HepG2 (cell line): ENCODE results near the gene QDPR. TPM values are rescaled to one million over a fixed set of nuclear protein-coding genes. Genes with fewer than 3 reads are reported as not detected.

Experiments used
- ARNTL ChIP-seq: sonication (generic); formaldehyde crosslinking; IDR thresholded peaks from 2 replicates; pipeline ENCODE4 v1.4.0; 2020; ENCODE audit warnings: mild to moderate bottlenecking, missing genetic modification reagents
- ATF1 ChIP-seq: IDR thresholded peaks from 2 replicates; pipeline ENCODE4 v1.6.1; 2016; ENCODE audit warnings: mild to moderate bottlenecking, control low read depth
- DNMT3B ChIP-seq: conservative IDR thresholded peaks from 2 replicates; pipeline ENCODE4 v1.6.1; 2016; ENCODE audit warnings: missing biosample characterization, control low read depth
- EED ChIP-seq: sonication (generic); formaldehyde crosslinking; IDR thresholded peaks from 2 replicates; pipeline ENCODE4 v1.5.0; 2020; ENCODE audit warnings: mild to moderate bottlenecking, missing genetic modification reagents
- ETV5 ChIP-seq: IDR thresholded peaks from 2 replicates; pipeline ENCODE4 v1.6.1; 2018; ENCODE audit warnings: missing biosample characterization, missing genetic modification reagents, inconsistent platforms, borderline replicate concordance
- HIC2 ChIP-seq: sonication (generic); formaldehyde crosslinking; IDR thresholded peaks from 2 replicates; pipeline ENCODE4 v1.9.0; 2022; ENCODE audit warnings: low read depth, missing genetic modification reagents
- HNF4A ChIP-seq: sonication (generic); formaldehyde crosslinking; IDR thresholded peaks from 2 replicates; pipeline ENCODE4 v1.4.0; 2020; ENCODE audit warnings: missing genetic modification reagents
- KDM3A ChIP-seq: IDR thresholded peaks from 2 replicates; pipeline ENCODE4 v1.6.1; 2018; ENCODE audit warnings: low read depth, missing compliant biosample characterization
- KLF11 ChIP-seq: IDR thresholded peaks from 2 replicates; pipeline ENCODE4 v1.6.1; 2016; ENCODE audit warnings: missing compliant biosample characterization
- KLF16 ChIP-seq, 2 experiments: sonication (generic) in 1 of 2; formaldehyde crosslinking in 1 of 2; IDR thresholded peaks; 2 replicates each; pipeline versions ENCODE4 v1.6.1 to v1.8.0; 2016 to 2023; ENCODE audit warnings: missing genetic modification reagents in 2 of 2, missing compliant biosample characterization in 1 of 2
- MAX ChIP-seq: IDR thresholded peaks from 2 replicates; pipeline ENCODE4 v1.6.1; 2012; ENCODE audit warnings: inconsistent platforms
- MXD3 ChIP-seq: IDR thresholded peaks from 2 replicates; pipeline ENCODE4 v1.6.1; 2016; ENCODE audit warnings: mild to moderate bottlenecking, missing biosample characterization, missing genetic modification reagents
- POLR2G ChIP-seq: fragments of 200-400 bp; formaldehyde crosslinking; IDR thresholded peaks from 2 replicates; pipeline ENCODE4 v1.6.1; 2018; ENCODE audit warnings: mild to moderate bottlenecking, low read depth, low read length, moderate library complexity
- RCOR2 ChIP-seq: IDR thresholded peaks from 2 replicates; pipeline ENCODE4 v1.6.1; 2016; ENCODE audit warnings: missing biosample characterization, missing genetic modification reagents
- SAP130 ChIP-seq: IDR thresholded peaks from 2 replicates; pipeline ENCODE4 v1.6.1; 2016; ENCODE audit warnings: low read depth
- THAP9 ChIP-seq: sonication (generic); formaldehyde crosslinking; IDR thresholded peaks from 2 replicates; pipeline ENCODE4; 2020; ENCODE audit warnings: missing genetic modification reagents, mild to moderate bottlenecking, borderline replicate concordance
- YEATS4 ChIP-seq: sonication (generic); formaldehyde crosslinking; IDR thresholded peaks from 2 replicates; pipeline ENCODE4 v1.4.0; 2020; ENCODE audit warnings: missing genetic modification reagents, borderline replicate concordance
- YY1 ChIP-seq: IDR thresholded peaks from 2 replicates; pipeline ENCODE4 v1.6.1; 2011; ENCODE audit warnings: low read length, low read depth, moderate library complexity, mild to moderate bottlenecking; ENCODE audit not compliant: insufficient read depth, insufficient replicate concordance
- ZBTB1 ChIP-seq: sonication (generic); formaldehyde crosslinking; IDR thresholded peaks from 2 replicates; pipeline ENCODE4 v1.4.0; 2020; ENCODE audit warnings: missing genetic modification reagents, borderline replicate concordance
- ZBTB2 ChIP-seq: sonication (generic); formaldehyde crosslinking; IDR thresholded peaks from 2 replicates; pipeline ENCODE4 v1.8.0; 2022; ENCODE audit warnings: low read depth, missing genetic modification reagents
- ZNF256 ChIP-seq: sonication (generic); formaldehyde crosslinking; conservative IDR thresholded peaks from 2 replicates; pipeline ENCODE4 v1.4.0; 2020; ENCODE audit warnings: missing genetic modification reagents
- ZNF263 ChIP-seq: sonication (generic); formaldehyde crosslinking; IDR thresholded peaks from 2 replicates; pipeline ENCODE4 v1.4.0; 2020; ENCODE audit warnings: missing genetic modification reagents
- ZNF629 ChIP-seq: sonication (generic); formaldehyde crosslinking; conservative IDR thresholded peaks from 2 replicates; pipeline ENCODE4 v1.5.0; 2020; ENCODE audit warnings: missing genetic modification reagents
- polyA plus RNA-seq, 8 experiments: library from polyadenylated mRNA; depleted of rRNA in 3 of 8; stranded (reverse) in 7 of 8; unstranded in 1 of 8; fragments of >200 nt; fragmentation: Illumina TruSeq in 4 of 8; extraction: Trizol in 4 of 8; gene quantifications; 2 replicates each; pipeline versions ENCODE4 v1.2.1 to v1.2.3, GENCODE V29; 2011 to 2016; ENCODE audit warnings: low read depth in 4 of 8, missing spikeins in 1 of 8, mixed read lengths in 1 of 8; ENCODE audit not compliant: insufficient read depth in 1 of 8
- total RNA-seq, 5 experiments: library from RNA; depleted of rRNA; stranded (reverse); fragments of >200 nt; fragmentation: Illumina TruSeq; extraction: Trizol; gene quantifications; 2 replicates each; pipeline ENCODE4 v1.2.3, GENCODE V29; 2016; ENCODE audit warnings: low read depth in 1 of 5

QDPR gene
- total and polyA plus RNA-seq, 2 of the 13 experiments (the other 11 are each of a cell fraction or from before 2014, with no cell fraction given), result 9.9 to 95.5 TPM

- TF ChIP-seq ARNTL (CRISPR knock-in tag) (0 out of 2 replicates have a peak, but pooled peaks have one; percentile 33), KDM3A (no peak), ZBTB2 (CRISPR knock-in tag) (no peak), RCOR2 (CRISPR knock-in tag) (peak; percentile 97), ETV5 (CRISPR knock-in tag) (peak; percentile 39; the same call in 1 of the 2 replicates), KLF11 (no peak), MXD3 (CRISPR knock-in tag) (no peak), KLF16 (CRISPR knock-in tag; IDR thresholded peaks at IDR 0.05) (no peak), ZNF263 (CRISPR knock-in tag) (no peak), MAX (peak; percentile 54; the same call in 1 of the 2 replicates), ZBTB1 (CRISPR knock-in tag) (no peak), SAP130 (peak; percentile 44; the same call in 1 of the 2 replicates), POLR2G (no peak), EED (no peak), HIC2 (CRISPR knock-in tag) (peak; percentile 83; the same call in 1 of the 2 replicates), YY1 (no peak), DNMT3B (CRISPR knock-in tag) (no peak), HNF4A (CRISPR knock-in tag) (peak; percentile 38), ZNF629 (CRISPR knock-in tag) (peak; percentile 100), ATF1 (CRISPR knock-in tag) (peak; percentile 44; the same call in 1 of the 2 replicates), ZNF256 (CRISPR knock-in tag) (no peak), YEATS4 (CRISPR knock-in tag) (no peak), THAP9 (CRISPR knock-in tag) (no peak)
Measured at GRCh38 chr4:17515445-17516407, 3.8 kb upstream of the QDPR start (continued).
